SK-N-SH treated with all-trans-retinoic acid at 6 μM for 48 hours (cell line): ENCODE data around the gene ZNF285.
"Not testable (repeated sequence)": the region's sequence is repeated elsewhere in the genome, so short reads cannot be mapped to it uniquely, and the experiment has no call there.

Experiments used
- ATAC-seq: fragments of 200-7000 bp; cut with Tn5 transposase; 3 replicates; pipeline ENCODE4 v1.9.1; 2020; ENCODE audit warnings: mild to moderate bottlenecking, moderate library complexity
- BACH2 ChIP-seq: fragments of 250-450 bp; sonication (Bioruptor Pico); IDR thresholded peaks from 2 replicates; pipeline ENCODE4 v1.9.0; 2021; ENCODE audit warnings: mild to moderate bottlenecking, borderline replicate concordance
- CSDC2 ChIP-seq: fragments of 250-450 bp; sonication (Bioruptor Pico); IDR thresholded peaks from 2 replicates; pipeline ENCODE4 v1.5.0; 2020; ENCODE audit warnings: mild to moderate bottlenecking, moderate library complexity
- ESRRG ChIP-seq: fragments of 250-450 bp; sonication (Bioruptor Pico); IDR thresholded peaks from 2 replicates; pipeline ENCODE4 v1.6.1; 2021; ENCODE audit warnings: mild to moderate bottlenecking
- GLIS3 ChIP-seq: fragments of 250-450 bp; sonication (Bioruptor Pico); IDR thresholded peaks from 2 replicates; pipeline ENCODE4 v1.5.0; 2020; ENCODE audit warnings: mild to moderate bottlenecking, moderate library complexity
- PATZ1 ChIP-seq: fragments of 250-450 bp; sonication (Bioruptor Pico); IDR thresholded peaks from 2 replicates; pipeline ENCODE4 v1.8.0; 2020; ENCODE audit warnings: mild to moderate bottlenecking, moderate library complexity, borderline replicate concordance
- POU6F1 ChIP-seq: fragments of 250-450 bp; sonication (Bioruptor Pico); IDR thresholded peaks from 2 replicates; pipeline ENCODE4 v1.8.0; 2021; ENCODE audit warnings: low read depth, mild to moderate bottlenecking, moderate library complexity, borderline replicate concordance
- PPARA ChIP-seq: fragments of 250-450 bp; sonication (Bioruptor Pico); IDR thresholded peaks from 2 replicates; pipeline ENCODE4 v1.5.0; 2020; ENCODE audit warnings: mild to moderate bottlenecking, borderline replicate concordance
- SNAI2 ChIP-seq: fragments of 250-450 bp; sonication (Bioruptor Pico); IDR thresholded peaks from 2 replicates; pipeline ENCODE4 v1.5.0; 2020; ENCODE audit warnings: mild to moderate bottlenecking, moderate library complexity
- TSHZ2 ChIP-seq: fragments of 250-450 bp; sonication (Bioruptor Pico); IDR thresholded peaks from 2 replicates; pipeline ENCODE4 v1.5.0; 2020; ENCODE audit warnings: mild to moderate bottlenecking, moderate library complexity
- ZC3H10 ChIP-seq: fragments of 250-450 bp; sonication (Bioruptor Pico); IDR thresholded peaks from 2 replicates; pipeline ENCODE4 v1.5.1; 2021; ENCODE audit warnings: mild to moderate bottlenecking, moderate library complexity
- ZFP3 ChIP-seq: fragments of 250-450 bp; sonication (Bioruptor Pico); IDR thresholded peaks from 2 replicates; pipeline ENCODE4 v1.5.0; 2020; ENCODE audit warnings: mild to moderate bottlenecking, moderate library complexity
- ZFP30 ChIP-seq: fragments of 450-650 bp; formaldehyde crosslinking; IDR thresholded peaks from 2 replicates; pipeline ENCODE4 v1.5.0; 2022; ENCODE audit warnings: mild to moderate bottlenecking, moderate library complexity
- ZNF8 ChIP-seq: fragments of 450-650 bp; formaldehyde crosslinking; IDR thresholded peaks from 2 replicates; pipeline ENCODE4 v1.5.0; 2020; ENCODE audit warnings: mild to moderate bottlenecking, moderate library complexity

The ZNF285 gene

GRCh38 chr19:44401139-44402115 is at the start of gene ZNF285:
Gene ZNF285, minus strand, starts transcription at chr19:44401608. Its CDS starts 4,395 bp downstream, at chr19:44397213.
- TF ChIP-seq ZC3H10 (CRISPR knock-in tag) (no peak), PPARA (no peak), CSDC2 (CRISPR knock-in tag) (no peak), ESRRG (no peak), ZFP3 (CRISPR knock-in tag) (no peak), ZNF8 (CRISPR knock-in tag) (no peak)
- TF ChIP-seq, all 23 proteins: peak for 0
- ATAC-seq = peak; percentile 100

GRCh38 chr19:44447916-44448674 is 46.7 kb upstream of the ZNF285 start, which contains the start of gene ZNF229:
Gene ZNF229, minus strand, starts transcription at chr19:44448472. Its CDS starts 5,625 bp downstream, at chr19:44442847.
- peak; percentile 96 for ATAC-seq
- no peak for TF ChIP-seq SNAI2 (CRISPR knock-in tag)
- peak; percentile 36; the same call in 1 of the 2 replicates for TF ChIP-seq ZFP3 (CRISPR knock-in tag)

GRCh38 chr19:44438441-44438840 is 37.0 kb upstream of the ZNF285 start:
- TF ChIP-seq GLIS3 (CRISPR knock-in tag) (no peak), ZFP30 (CRISPR knock-in tag) (no peak)
- ATAC-seq = no peak

GRCh38 chr19:44435441-44435840 is 34.0 kb upstream of the ZNF285 start:
- ATAC-seq = no peak
- TF ChIP-seq POU6F1 (no peak), PATZ1 (CRISPR knock-in tag) (no peak), BACH2 (CRISPR knock-in tag) (no peak), TSHZ2 (CRISPR knock-in tag) (no peak)

- no peak for TF ChIP-seq ZFP30 (CRISPR knock-in tag)
- no peak for ATAC-seq
Measured at GRCh38 chr19:44430956-44431355, 29.5 kb upstream of the ZNF285 start.

GRCh38 chr19:44415553-44415952 is 14.1 kb upstream of the ZNF285 start:
- ATAC-seq = not testable (repeated sequence)

GRCh38 chr19:44389268-44389667 is 12.1 kb downstream of the ZNF285 start:
- not testable (repeated sequence) for ATAC-seq
